ENCODE measurements around the gene PHF19.

The PHF19 gene

DNA sequence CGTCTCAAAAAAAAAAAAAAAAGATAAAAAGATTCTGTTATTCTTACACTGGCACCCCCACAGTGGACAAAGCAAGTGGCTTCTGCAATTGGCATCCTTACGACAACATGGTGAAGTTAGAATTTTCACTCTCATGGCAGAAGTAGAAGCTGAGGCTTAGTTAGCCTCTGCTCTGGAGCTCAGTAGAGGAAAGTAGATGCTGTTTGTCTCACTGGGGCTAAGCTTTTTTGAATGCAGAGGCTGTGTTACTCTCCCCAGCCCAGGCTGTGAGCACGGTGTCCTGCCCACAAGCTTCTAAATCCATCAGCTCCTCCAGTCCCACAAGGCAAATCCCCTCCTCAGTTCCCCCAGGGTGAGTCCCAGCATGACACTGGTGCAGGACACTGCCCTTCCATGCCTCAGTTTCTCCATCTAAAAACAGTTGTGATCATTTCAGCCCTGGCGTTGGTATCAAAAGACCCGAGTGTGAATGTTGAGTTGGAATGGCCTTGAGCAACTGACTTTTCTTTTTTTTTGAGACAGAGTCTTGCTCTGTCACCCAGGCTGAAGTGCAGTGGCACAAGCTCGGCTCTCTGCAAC is 22.6 kb upstream of the PHF19 start:
- no peak overlapping the region for H3K4me3 ChIP-seq (ENCODE audit: insufficient read depth, low read length, poor library complexity, severe bottlenecking)
- H3K9me3 ChIP-seq (ENCODE audit: insufficient read depth, low read length): no peaks in the 10 kb centered on the region
- H3K27me3 ChIP-seq (ENCODE audit: low read length): no peaks in the 10 kb centered on the region
- H3K79me2 ChIP-seq (ENCODE audit: insufficient read depth, low read length): no peaks in the 10 kb centered on the region
- TF ChIP-seq, protein P1, sequence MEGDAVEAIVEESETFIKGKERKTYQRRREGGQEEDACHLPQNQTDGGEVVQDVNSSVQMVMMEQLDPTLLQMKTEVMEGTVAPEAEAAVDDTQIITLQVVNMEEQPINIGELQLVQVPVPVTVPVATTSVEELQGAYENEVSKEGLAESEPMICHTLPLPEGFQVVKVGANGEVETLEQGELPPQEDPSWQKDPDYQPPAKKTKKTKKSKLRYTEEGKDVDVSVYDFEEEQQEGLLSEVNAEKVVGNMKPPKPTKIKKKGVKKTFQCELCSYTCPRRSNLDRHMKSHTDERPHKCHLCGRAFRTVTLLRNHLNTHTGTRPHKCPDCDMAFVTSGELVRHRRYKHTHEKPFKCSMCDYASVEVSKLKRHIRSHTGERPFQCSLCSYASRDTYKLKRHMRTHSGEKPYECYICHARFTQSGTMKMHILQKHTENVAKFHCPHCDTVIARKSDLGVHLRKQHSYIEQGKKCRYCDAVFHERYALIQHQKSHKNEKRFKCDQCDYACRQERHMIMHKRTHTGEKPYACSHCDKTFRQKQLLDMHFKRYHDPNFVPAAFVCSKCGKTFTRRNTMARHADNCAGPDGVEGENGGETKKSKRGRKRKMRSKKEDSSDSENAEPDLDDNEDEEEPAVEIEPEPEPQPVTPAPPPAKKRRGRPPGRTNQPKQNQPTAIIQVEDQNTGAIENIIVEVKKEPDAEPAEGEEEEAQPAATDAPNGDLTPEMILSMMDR (IDR thresholded peaks at IDR 0.05; ENCODE audit: insufficient read depth, low read length, poor library complexity, severe bottlenecking): no peak
- no peak for TF ChIP-seq EZH2phosphoT487 (conservative IDR thresholded peaks at IDR 0.05; ENCODE audit: low read length)
- H3K4me2 ChIP-seq (ENCODE audit: low read depth, low read length, poor library complexity, severe bottlenecking): no peak overlapping the region
- no peaks in the 10 kb centered on the region for H3K36me3 ChIP-seq (ENCODE audit: low read length)
- H3K9me2 ChIP-seq (replicated peaks; ENCODE audit: insufficient read depth, low read length): no peaks in the 10 kb centered on the region
- no peaks in the 10 kb centered on the region for H4K20me1 ChIP-seq (ENCODE audit: low read depth, low read length)
- peaks cover 43% of the 10 kb centered on the region for H3F3A ChIP-seq (ENCODE audit: insufficient read depth)
- peak overlapping the region; percentile 28 for H3K27ac ChIP-seq (ENCODE audit: low read depth, low read length)
- no peak overlapping the region for H3K9ac ChIP-seq (ENCODE audit: low read length)
- H2AFZ ChIP-seq (ENCODE audit: low read depth, low read length, severe bottlenecking): no peak overlapping the region

DNA sequence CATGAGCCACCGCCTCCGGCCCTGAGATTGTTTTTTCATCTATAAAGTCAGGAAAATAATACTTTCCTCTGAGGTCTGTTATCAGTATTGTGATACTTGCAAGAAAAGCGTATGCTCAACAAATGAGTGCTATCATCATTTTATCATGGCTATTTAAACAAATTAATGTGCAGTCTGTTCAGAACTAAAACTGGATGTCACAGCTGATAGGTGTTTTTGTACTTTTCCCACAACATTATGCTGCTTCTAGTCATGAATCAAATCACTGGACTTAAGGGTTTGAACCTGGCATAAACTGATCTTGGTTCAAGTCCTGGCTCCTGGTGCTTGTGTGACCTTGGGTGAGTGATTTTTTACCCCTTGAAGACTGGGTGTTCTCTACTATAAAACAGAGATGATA is 21.4 kb upstream of the PHF19 start:
- Histone ChIP-seq H4K20me1 (ENCODE audit: low read depth, low read length) (no peaks in the 10 kb centered on the region), H3K4me2 (ENCODE audit: low read depth, low read length, poor library complexity, severe bottlenecking) (no peak overlapping the region), H3K9ac (ENCODE audit: low read length) (no peak overlapping the region), H2AFZ (ENCODE audit: low read depth, low read length, severe bottlenecking) (no peak overlapping the region), H3F3A (ENCODE audit: insufficient read depth) (peaks cover 35% of the 10 kb centered on the region), H3K79me2 (ENCODE audit: insufficient read depth, low read length) (no peaks in the 10 kb centered on the region), H3K27me3 (ENCODE audit: low read length) (no peaks in the 10 kb centered on the region), H3K27ac (ENCODE audit: low read depth, low read length) (peak overlapping the region; percentile 12; the same call in 1 of the 2 replicates), H3K9me3 (ENCODE audit: insufficient read depth, low read length) (no peaks in the 10 kb centered on the region), H3K36me3 (ENCODE audit: low read length) (no peaks in the 10 kb centered on the region), H3K4me3 (ENCODE audit: insufficient read depth, low read length, poor library complexity, severe bottlenecking) (no peak overlapping the region), H3K9me2 (replicated peaks; ENCODE audit: insufficient read depth, low read length) (no peaks in the 10 kb centered on the region)
- no peak for TF ChIP-seq EZH2phosphoT487 (conservative IDR thresholded peaks at IDR 0.05; ENCODE audit: low read length)
- TF ChIP-seq, protein P1 (IDR thresholded peaks at IDR 0.05; ENCODE audit: insufficient read depth, low read length, poor library complexity, severe bottlenecking): no peak

DNA sequence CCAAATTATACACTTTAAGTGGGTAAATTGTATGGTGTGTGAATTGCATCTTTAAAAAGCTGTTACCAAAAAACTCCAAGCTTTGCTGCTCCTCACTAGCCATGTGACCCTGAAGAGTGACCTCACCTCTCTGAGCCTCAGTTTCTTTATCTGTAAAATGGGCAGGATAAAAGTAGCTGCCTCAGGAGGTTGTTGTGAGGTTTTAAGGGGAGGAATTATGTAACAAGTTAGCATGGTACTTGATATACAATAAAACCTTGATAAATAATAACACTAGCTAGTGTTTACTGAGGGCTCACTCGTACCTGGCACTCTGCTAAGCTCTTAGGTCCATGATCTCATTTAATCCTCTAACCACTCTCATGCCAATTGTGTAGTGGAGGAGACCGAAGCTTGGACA is 19.0 kb upstream of the PHF19 start:
- Histone ChIP-seq H3F3A (ENCODE audit: insufficient read depth) (peaks cover 36% of the 10 kb centered on the region), H2AFZ (ENCODE audit: low read depth, low read length, severe bottlenecking) (no peak overlapping the region), H3K27me3 (ENCODE audit: low read length) (no peaks in the 10 kb centered on the region), H3K27ac (ENCODE audit: low read depth, low read length) (peak overlapping the region; percentile 75), H3K36me3 (ENCODE audit: low read length) (no peaks in the 10 kb centered on the region), H3K9ac (ENCODE audit: low read length) (no peak overlapping the region; the same call in 1 of the 2 replicates), H3K4me3 (ENCODE audit: insufficient read depth, low read length, poor library complexity, severe bottlenecking) (no peak overlapping the region), H3K9me2 (replicated peaks; ENCODE audit: insufficient read depth, low read length) (no peaks in the 10 kb centered on the region), H3K4me2 (ENCODE audit: low read depth, low read length, poor library complexity, severe bottlenecking) (peak overlapping the region; percentile 5), H4K20me1 (ENCODE audit: low read depth, low read length) (no peaks in the 10 kb centered on the region), H3K9me3 (ENCODE audit: insufficient read depth, low read length) (no peaks in the 10 kb centered on the region), H3K79me2 (ENCODE audit: insufficient read depth, low read length) (no peaks in the 10 kb centered on the region)
- TF ChIP-seq, protein P1 (IDR thresholded peaks at IDR 0.05; ENCODE audit: insufficient read depth, low read length, poor library complexity, severe bottlenecking): no peak
- TF ChIP-seq EZH2phosphoT487 (conservative IDR thresholded peaks at IDR 0.05; ENCODE audit: low read length): no peak

All from SU-DHL-6 (cell line).